ENCODE data around the gene DIP2A.
"Not testable (repeated sequence)": the region's sequence is repeated elsewhere in the genome, so short reads cannot be mapped to it uniquely, and the experiment has no call there.

DIP2A gene

GRCh38 chr21:46426313-46427046 is 32.2 kb upstream of the DIP2A start:
- DNase-seq = no peak

- DNase-seq = no peak
Observed at GRCh38 chr21:46427516-46427915, 31.2 kb upstream of the DIP2A start.

- no peak for DNase-seq
Observed at GRCh38 chr21:46428286-46428685, 30.4 kb upstream of the DIP2A start.

GRCh38 chr21:46428987-46429710 is 29.5 kb upstream of the DIP2A start:
- DNase-seq = no peak

- DNase-seq = no peak
Observed at GRCh38 chr21:46429754-46430681, 28.7 kb upstream of the DIP2A start.

GRCh38 chr21:46431448-46431847 is 27.2 kb upstream of the DIP2A start:
- DNase-seq = no peak

- peak; percentile 72 to 83 for DNase-seq
Observed at GRCh38 chr21:46431884-46432488, 26.7 kb upstream of the DIP2A start.

- DNase-seq = not testable (repeated sequence)
Observed at GRCh38 chr21:46433116-46433515, 25.6 kb upstream of the DIP2A start.

- DNase-seq = no peak
Observed at GRCh38 chr21:46434322-46434958, 24.3 kb upstream of the DIP2A start.

- no peak for DNase-seq
Observed at GRCh38 chr21:46435786-46436227, 22.9 kb upstream of the DIP2A start.

GRCh38 chr21:46436621-46437020 is 22.1 kb upstream of the DIP2A start:
- peak in 1 of 2 donors; percentile 5 for DNase-seq

- peak in 1 of 2 donors; percentile 17 for DNase-seq
Observed at GRCh38 chr21:46437096-46437498, 21.6 kb upstream of the DIP2A start.

- no peak for DNase-seq
Observed at GRCh38 chr21:46437511-46437910, 21.2 kb upstream of the DIP2A start.

GRCh38 chr21:46438241-46438640 is 20.4 kb upstream of the DIP2A start:
- DNase-seq = no peak

- no peak for DNase-seq
Observed at GRCh38 chr21:46439906-46440305, 18.8 kb upstream of the DIP2A start.

GRCh38 chr21:46441331-46441730 is 17.4 kb upstream of the DIP2A start:
- no peak for DNase-seq

- DNase-seq = no peak
Observed at GRCh38 chr21:46441961-46442498, 16.7 kb upstream of the DIP2A start.

GRCh38 chr21:46442938-46443337 is 15.8 kb upstream of the DIP2A start:
- no peak for DNase-seq

- no peak for DNase-seq
Observed at GRCh38 chr21:46443910-46444309, 14.8 kb upstream of the DIP2A start.

GRCh38 chr21:46448108-46448507 is 10.6 kb upstream of the DIP2A start:
- no peak for DNase-seq

GRCh38 chr21:46448855-46449254 is 9.8 kb upstream of the DIP2A start:
- DNase-seq = not testable (repeated sequence)

GRCh38 chr21:46452710-46453109 is 6.0 kb upstream of the DIP2A start:
- no peak for DNase-seq

All from inflammatory macrophage (primary cell).